ENCODE results near the gene EEF1AKMT2.
A peak's percentile ranks its signal among the peaks of the same experiment; 100 is the strongest.

Gene EEF1AKMT2

GRCh38 chr10:124708246-124708779 is 83.4 kb downstream of the EEF1AKMT2 start:
- peak overlapping the region; percentile 89 for H3K27ac Mint-ChIP-seq
- peaks cover 25% of the 10 kb centered on the region for H3K36me3 Mint-ChIP-seq (ENCODE audit: low read depth)

More at GRCh38 chr10:124708246-124708779, 83.4 kb downstream of the EEF1AKMT2 start:
- no peaks in the 10 kb centered on the region for H3K9me3 Mint-ChIP-seq
- TF ChIP-seq CTCF (IDR thresholded peaks at IDR 0.05): no peak
- H3K4me3 Mint-ChIP-seq: no peak overlapping the region
- DNase-seq: no peak
- H3K27me3 Mint-ChIP-seq (ENCODE audit: low read depth, poor library complexity): no peaks in the 10 kb centered on the region
- H3K4me1 Mint-ChIP-seq: peaks cover 82% of the 10 kb centered on the region
